ENCODE measurements around the gene ELANE. TPM values are rescaled to one million over a fixed set of nuclear protein-coding genes. Genes with fewer than 3 reads are reported as not detected.

ELANE gene
- total RNA-seq, 1 donor from 2014 or later = not detected

GRCh38 chr19:869245-870177 is 17.4 kb downstream of the ELANE start:
- no peak for TF ChIP-seq CTCF (IDR thresholded peaks at IDR 0.05; ENCODE audit: unreplicated experiment)
- no peak overlapping the region for H3K4me3 Mint-ChIP-seq (ENCODE audit: unreplicated experiment)
- H3K27ac Mint-ChIP-seq (ENCODE audit: unreplicated experiment) = no peak overlapping the region
- no peak for DNase-seq (ENCODE audit: low spot score)
- peaks cover 11% of the 10 kb centered on the region for H3K36me3 Mint-ChIP-seq (ENCODE audit: low read depth, unreplicated experiment)
- H3K4me1 Mint-ChIP-seq (ENCODE audit: unreplicated experiment) = no peaks in the 10 kb centered on the region
- H3K9me3 Mint-ChIP-seq (ENCODE audit: unreplicated experiment) = no peaks in the 10 kb centered on the region
- peaks cover 14% of the 10 kb centered on the region for H3K27me3 Mint-ChIP-seq (ENCODE audit: unreplicated experiment)

- Mint-ChIP-seq H3K27me3 (ENCODE audit: unreplicated experiment) (peaks cover 16% of the 10 kb centered on the region), H3K4me3 (ENCODE audit: unreplicated experiment) (no peak overlapping the region), H3K9me3 (ENCODE audit: unreplicated experiment) (no peaks in the 10 kb centered on the region), H3K27ac (ENCODE audit: unreplicated experiment) (no peak overlapping the region), H3K4me1 (ENCODE audit: unreplicated experiment) (no peaks in the 10 kb centered on the region), H3K36me3 (ENCODE audit: low read depth, unreplicated experiment) (peaks cover 11% of the 10 kb centered on the region)
- no peak for DNase-seq (ENCODE audit: low spot score)
- no peak for TF ChIP-seq CTCF (IDR thresholded peaks at IDR 0.05; ENCODE audit: unreplicated experiment)
Measured at GRCh38 chr19:870314-870713, 18.2 kb downstream of the ELANE start.

- Mint-ChIP-seq H3K4me1 (ENCODE audit: unreplicated experiment) (no peaks in the 10 kb centered on the region), H3K4me3 (ENCODE audit: unreplicated experiment) (no peak overlapping the region), H3K27ac (ENCODE audit: unreplicated experiment) (no peak overlapping the region), H3K27me3 (ENCODE audit: unreplicated experiment) (peaks cover 16% of the 10 kb centered on the region), H3K36me3 (ENCODE audit: low read depth, unreplicated experiment) (peaks cover 11% of the 10 kb centered on the region), H3K9me3 (ENCODE audit: unreplicated experiment) (no peaks in the 10 kb centered on the region)
- no peak for DNase-seq (ENCODE audit: low spot score)
- TF ChIP-seq CTCF (IDR thresholded peaks at IDR 0.05; ENCODE audit: unreplicated experiment) = no peak
Measured at GRCh38 chr19:870963-871401, 18.9 kb downstream of the ELANE start.

GRCh38 chr19:871446-872265 is 19.6 kb downstream of the ELANE start:
- Mint-ChIP-seq H3K4me1 (ENCODE audit: unreplicated experiment) (no peaks in the 10 kb centered on the region), H3K27ac (ENCODE audit: unreplicated experiment) (no peak overlapping the region), H3K36me3 (ENCODE audit: low read depth, unreplicated experiment) (peaks cover 15% of the 10 kb centered on the region), H3K27me3 (ENCODE audit: unreplicated experiment) (peaks cover 16% of the 10 kb centered on the region), H3K4me3 (ENCODE audit: unreplicated experiment) (peak overlapping the region; percentile 74), H3K9me3 (ENCODE audit: unreplicated experiment) (no peaks in the 10 kb centered on the region)
- DNase-seq (ENCODE audit: low spot score) = no peak
- TF ChIP-seq CTCF (IDR thresholded peaks at IDR 0.05; ENCODE audit: unreplicated experiment) = no peak
